ENCODE results near the gene PLCB4.

Gene PLCB4

DNA sequence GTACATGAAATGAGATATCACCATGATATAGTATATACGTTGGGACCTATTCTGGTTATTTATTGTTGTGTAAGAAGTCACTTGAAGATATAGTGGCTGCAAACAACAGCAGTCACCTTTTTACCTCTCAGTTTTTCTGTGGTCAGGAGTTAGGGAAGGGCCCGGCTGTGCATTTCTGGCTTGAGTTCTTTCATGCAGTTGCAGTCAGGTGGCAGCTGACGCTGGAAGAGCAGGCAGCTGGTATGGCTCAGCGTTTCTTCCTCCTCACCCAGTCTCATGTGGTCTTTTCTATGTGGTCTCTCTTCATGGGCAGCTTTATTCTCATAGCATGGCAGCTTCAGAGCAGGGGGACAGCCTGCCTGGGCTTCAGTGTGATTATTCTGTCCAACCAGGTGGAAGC is 154.4 kb downstream of the PLCB4 start:
- no peak for TF ChIP-seq CTCF (IDR thresholded peaks at IDR 0.05; ENCODE audit: insufficient read depth, low read depth, low read length, missing control alignments)
- no peak for DNase-seq (ENCODE audit: low read depth)

DNA sequence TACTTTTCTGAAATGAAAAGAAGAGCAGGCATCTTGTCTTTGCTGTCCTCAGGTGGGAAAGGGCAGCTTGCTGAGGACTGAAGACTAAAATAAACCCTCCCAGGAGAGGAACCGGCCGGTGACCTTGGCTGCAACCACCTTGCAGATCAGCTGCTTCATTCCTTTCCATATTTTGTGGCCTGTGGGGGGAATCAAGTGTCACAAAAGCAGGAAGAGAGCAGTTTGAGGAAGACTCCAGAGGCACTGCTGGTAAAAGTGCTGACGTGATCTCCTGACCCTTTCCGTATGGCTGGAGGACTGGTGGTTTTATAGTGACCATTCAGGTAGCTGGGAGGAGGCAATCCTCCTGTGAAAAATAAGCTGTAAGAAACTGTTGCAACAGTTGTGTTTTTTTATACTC is 157.0 kb downstream of the PLCB4 start:
- TF ChIP-seq CTCF (IDR thresholded peaks at IDR 0.05; ENCODE audit: insufficient read depth, low read depth, low read length, missing control alignments) = no peak
- no peak overlapping the region for H3K4me3 ChIP-seq (ENCODE audit: low read depth, low read length)
- DNase-seq (ENCODE audit: low read depth) = no peak

More for the DNA sequence above, 154.4 kb downstream of the PLCB4 start:
- no peak overlapping the region for H3K4me3 ChIP-seq (ENCODE audit: low read depth, low read length)

DNA sequence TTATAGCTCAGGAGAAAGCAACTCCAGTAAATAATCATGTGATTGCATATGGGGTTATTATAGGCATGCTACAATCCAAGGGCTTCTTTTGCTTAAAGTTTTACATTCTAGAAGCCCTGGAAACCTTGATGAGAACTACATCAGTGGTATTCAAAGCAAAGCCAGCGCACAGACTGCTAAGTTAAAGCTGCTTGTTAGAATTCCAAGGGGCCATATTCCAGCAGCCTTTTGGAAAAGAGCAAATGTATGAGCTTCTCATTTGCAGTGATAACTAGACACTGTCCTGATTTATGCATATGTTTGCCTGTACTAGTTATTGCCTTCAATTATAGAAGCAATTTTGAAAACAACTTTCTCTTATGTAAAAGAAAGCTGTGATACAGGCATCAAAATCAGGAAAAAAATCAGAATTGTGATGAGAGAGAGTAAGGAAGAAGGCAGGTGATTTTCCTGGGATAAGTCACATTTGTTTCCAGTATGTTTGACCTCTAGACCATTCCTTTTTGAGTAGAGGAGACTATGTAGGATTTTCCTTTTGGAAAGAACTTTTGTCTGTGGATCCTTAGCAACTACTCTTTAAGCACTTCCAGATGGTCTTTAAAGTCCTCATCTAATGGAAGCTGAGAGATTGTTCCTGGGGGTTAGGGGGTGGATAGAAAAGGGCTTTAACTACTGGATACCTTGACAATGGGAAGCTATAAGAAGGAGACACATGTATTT is 159.2 kb downstream of the PLCB4 start:
- TF ChIP-seq CTCF (IDR thresholded peaks at IDR 0.05; ENCODE audit: insufficient read depth, low read depth, low read length, missing control alignments) = no peak
- no peak overlapping the region for H3K4me3 ChIP-seq (ENCODE audit: low read depth, low read length)
- DNase-seq (ENCODE audit: low read depth) = no peak

- DNase-seq (ENCODE audit: low read depth) = no peak
- no peak overlapping the region for H3K4me3 ChIP-seq (ENCODE audit: low read depth, low read length)
- TF ChIP-seq CTCF (IDR thresholded peaks at IDR 0.05; ENCODE audit: insufficient read depth, low read depth, low read length, missing control alignments) = no peak
These were observed 160.0 kb downstream of the PLCB4 start for GRCh38 chr20:9228774-9229450.

GRCh38 chr20:9230406-9230805 is 161.5 kb downstream of the PLCB4 start:
- H3K4me3 ChIP-seq (ENCODE audit: low read depth, low read length) = no peak overlapping the region
- no peak for DNase-seq (ENCODE audit: low read depth)
- no peak for TF ChIP-seq CTCF (IDR thresholded peaks at IDR 0.05; ENCODE audit: insufficient read depth, low read depth, low read length, missing control alignments)

- no peak overlapping the region for H3K4me3 ChIP-seq (ENCODE audit: low read depth, low read length)
- TF ChIP-seq CTCF (IDR thresholded peaks at IDR 0.05; ENCODE audit: insufficient read depth, low read depth, low read length, missing control alignments) = no peak
- no peak for DNase-seq (ENCODE audit: low read depth)
These were observed 164.9 kb downstream of the PLCB4 start for GRCh38 chr20:9233804-9234203.

Measured in GM12865 (cell line).